GM19193 (cell line): ENCODE measurements around the gene NPAS3.

Experiments
- POLR2A ChIP-seq: IDR thresholded peaks from 4 replicates; pipeline ENCODE4 v1.6.1; 2011; ENCODE audit not compliant: insufficient read depth, insufficient read length; ENCODE audit errors: extremely low read depth

The NPAS3 gene

DNA sequence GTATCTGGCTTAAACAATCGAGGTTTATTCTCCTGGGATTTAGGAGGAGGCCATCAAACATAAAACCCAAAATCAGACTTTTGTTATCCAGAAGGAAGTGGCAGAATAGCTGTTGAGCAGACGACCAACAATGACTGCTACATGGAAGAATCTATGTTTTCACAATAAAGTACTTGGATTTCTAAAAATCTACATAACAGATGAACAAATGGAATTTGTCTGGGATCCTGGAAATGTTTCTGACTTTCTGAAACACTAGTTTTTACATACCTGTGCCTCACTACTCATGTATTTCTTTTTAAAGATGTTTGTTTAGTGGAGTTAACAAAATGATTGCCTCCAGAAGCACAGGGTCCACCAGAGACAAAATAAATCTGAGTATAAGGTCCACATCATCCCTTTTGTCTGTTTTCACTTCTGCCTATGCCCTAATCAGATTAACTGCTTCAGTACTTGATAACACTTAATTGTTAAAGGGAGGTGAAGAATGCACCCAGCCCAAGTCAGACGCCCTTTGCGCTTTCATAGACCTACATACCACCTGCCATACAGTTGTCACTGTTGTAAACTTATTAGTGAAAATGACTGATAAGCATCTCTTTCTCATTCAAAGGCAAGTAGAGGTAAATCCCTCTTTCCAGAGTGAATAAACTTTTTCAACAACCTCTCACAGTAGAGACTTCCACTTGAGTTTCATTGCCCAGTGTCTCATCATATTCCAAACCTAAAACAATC lies 847.6 kb downstream of the NPAS3 start:
- no peak for TF ChIP-seq POLR2A

DNA sequence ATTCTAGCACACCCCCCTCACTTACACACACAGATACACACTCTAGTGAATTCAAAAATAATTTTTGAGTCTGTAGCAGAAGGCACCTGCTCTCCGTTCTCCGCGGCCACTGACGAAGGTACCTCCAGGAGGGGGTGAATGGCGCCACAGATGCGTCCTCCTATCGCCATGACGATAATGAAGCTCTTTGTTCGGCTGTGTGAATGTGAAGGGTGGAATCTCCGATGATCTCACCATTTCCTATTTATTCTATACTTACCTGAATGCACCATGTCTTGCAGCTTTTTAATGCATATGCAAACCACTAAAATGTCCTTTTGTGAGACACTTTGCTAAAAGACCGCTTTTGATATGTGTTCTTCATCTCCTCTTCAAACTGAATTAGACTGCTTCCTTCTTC lies 849.5 kb downstream of the NPAS3 start:
- TF ChIP-seq POLR2A = no peak

DNA sequence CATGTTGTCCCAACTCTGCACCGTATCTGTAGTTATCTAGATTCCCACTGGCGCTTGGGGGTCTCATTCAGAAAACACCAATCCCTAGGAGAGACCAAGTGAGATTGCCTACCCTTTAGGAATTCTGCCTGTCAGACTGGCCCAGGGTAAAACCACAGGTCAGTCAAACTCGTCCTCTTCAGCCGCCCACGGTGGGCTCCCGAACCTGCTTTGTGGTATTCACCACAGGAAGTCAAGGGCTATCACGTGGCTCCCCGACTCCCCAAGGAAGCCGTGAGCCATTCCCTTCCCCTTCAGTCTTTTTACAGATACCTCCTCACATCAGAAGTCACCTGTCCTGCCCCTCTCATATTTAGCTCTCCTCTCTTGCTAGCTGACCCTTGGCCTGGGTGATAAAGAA lies 852.3 kb downstream of the NPAS3 start:
- TF ChIP-seq POLR2A = no peak

DNA sequence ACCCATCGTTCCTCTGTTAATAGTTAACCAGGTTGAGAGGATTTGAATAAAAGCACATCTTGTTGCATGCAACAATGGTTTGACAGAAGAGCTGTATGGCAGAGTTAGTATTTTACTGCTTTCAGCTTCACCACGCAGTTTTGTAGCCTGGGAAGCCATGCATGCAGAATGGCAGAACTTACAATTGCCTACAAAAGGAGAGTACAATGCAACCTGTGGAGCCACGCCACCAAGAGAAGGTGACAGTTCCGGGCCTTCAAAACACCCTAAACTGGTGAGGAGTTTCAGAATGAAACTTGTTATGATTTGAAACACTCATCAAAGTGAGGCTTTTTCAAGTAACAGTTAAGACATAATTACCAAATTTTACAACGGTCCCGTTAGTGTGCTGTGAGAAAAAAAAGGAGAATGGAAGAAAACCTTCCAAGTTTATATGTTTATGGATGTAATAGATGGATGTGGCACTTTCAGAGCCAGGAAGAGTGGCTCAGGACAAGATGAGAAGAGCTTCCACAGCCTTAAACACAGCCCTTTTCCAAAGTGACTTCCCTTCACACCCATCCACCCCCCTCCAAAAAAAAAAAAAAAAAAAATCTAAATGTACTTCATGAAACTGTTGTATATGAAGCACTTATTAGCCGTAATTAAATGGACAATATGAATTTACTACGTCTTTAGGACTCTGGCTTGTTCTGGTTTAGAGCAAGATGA lies 853.5 kb downstream of the NPAS3 start:
- TF ChIP-seq POLR2A = no peak

DNA sequence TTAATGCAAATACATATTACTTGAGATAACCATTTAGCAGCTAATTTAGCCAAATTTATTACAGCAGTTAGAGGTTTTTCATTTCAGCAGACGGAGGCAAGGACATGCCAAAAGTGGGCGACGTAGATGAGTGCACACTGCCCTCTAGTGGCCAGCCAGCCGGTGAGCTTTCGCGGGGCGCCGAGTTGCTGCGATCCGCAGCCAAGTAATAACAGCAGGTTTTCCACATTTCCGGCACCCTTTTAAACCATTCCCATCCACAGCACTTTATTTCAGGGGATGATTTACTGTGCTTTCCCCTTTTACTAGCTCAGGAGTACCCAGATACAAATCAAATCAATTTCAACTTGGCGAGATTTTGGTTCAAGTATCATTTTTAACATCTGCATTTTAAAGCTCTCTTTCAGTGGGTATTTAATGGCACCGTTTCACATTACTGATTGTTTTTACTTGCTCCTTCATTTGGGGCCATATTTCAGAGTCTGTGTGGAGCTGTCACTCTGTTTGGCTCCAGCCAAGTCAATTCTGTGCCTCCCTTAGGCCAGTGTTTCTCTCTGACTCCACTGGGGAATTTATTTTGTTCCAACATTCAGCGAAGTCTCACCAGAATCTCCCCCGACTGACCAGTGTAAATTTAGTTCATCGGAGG lies 854.2 kb downstream of the NPAS3 start:
- no peak for TF ChIP-seq POLR2A

DNA sequence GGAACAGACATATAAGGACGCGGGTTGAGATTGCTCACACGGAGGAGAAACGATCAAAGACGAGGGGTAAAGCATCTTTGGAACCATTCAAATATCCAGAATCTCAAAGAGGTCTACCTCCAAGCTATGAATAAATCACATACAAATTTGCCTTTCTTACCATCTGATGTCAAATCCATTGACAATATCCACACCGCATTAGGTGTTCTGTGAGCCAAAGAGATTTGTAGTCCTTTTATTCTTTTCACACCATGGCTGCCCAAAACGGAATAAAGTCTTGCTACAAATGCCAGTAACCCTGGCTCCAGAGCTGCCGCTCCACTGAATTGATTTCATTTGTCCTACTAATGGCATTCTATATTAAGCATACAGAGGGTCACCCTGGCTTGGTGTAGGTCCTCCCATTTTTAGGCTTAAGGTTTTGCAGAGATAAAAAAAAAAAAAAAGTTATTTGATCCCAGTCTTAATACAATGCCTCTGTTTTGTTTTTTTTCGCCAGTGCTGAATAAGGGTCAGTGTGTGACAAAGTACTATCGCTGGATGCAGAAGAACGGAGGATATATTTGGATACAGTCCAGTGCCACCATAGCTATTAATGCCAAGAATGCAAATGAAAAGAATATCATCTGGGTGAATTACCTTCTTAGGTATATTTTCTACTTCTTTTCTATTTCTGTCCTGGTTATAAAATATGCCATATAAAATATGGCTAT lies 854.9 kb downstream of the NPAS3 start:
- no peak for TF ChIP-seq POLR2A

DNA sequence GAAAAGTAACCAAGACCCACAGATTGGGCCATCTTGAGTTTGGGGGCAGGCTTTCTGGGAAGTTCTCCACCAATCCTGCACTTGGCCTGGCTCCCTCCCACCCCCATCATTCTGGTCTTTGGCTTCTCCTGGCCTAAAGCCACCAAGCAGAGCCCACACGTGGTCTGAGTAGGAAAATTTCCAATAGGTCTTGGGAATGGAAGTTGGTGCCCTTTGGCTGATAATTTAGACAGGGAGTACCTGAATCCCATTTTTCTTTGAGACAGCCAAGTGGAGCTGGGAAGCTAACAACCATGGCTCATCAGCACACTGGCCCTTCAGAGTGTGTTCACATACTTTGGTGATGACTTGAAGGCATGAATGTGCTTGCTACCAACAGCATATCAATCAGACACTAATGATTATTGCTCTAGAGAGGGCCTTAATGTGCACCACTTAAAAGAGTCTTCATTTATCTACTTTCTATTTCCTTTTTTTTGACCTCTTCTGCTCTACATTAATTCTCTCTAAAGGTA lies 856.2 kb downstream of the NPAS3 start:
- TF ChIP-seq POLR2A = no peak

DNA sequence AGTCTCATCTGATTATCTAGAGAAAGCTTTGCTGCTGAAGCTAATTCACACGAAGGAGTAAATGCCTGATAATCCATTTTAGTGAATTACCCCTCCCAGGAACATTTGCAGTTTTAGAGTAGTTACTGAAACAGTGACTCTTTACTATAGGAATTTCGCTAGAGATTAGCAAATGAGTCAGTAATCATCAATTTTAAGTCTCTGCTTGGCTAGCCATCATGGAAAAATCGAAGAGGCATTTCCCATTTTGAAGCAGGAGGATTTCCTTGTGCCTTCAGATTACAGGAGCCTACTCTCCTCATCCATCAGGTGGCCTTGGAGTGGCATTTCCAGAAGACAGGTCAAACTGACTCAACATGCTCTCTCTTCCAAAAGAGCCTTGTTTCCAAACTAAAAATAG lies 857.7 kb downstream of the NPAS3 start:
- no peak for TF ChIP-seq POLR2A

DNA sequence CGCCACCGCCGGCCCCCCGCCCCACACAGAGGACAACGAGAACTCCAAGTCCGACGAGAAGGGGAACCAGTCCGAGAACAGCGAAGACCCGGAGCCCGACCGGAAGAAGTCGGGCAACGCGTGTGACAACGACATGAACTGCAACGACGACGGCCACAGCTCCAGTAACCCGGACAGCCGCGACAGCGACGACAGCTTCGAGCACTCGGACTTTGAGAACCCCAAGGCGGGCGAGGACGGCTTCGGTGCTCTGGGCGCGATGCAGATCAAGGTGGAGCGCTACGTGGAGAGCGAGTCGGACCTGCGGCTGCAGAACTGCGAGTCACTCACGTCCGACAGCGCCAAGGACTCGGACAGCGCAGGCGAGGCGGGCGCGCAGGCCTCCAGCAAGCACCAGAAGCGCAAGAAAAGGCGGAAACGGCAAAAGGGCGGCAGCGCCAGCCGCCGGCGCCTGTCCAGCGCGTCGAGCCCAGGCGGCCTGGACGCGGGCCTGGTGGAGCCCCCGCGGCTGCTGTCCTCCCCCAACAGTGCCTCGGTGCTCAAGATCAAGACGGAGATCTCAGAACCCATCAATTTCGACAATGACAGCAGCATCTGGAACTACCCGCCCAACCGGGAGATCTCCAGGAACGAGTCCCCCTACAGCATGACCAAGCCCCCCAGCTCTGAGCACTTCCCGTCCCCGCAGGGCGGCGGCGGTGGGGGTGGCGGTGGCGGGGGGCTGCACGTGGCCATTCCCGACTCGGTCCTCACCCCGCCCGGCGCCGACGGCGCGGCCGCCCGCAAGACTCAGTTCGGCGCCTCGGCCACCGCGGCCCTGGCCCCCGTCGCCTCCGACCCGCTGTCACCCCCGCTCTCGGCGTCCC lies 861.3 kb downstream of the NPAS3 start:
- TF ChIP-seq POLR2A = no peak

DNA sequence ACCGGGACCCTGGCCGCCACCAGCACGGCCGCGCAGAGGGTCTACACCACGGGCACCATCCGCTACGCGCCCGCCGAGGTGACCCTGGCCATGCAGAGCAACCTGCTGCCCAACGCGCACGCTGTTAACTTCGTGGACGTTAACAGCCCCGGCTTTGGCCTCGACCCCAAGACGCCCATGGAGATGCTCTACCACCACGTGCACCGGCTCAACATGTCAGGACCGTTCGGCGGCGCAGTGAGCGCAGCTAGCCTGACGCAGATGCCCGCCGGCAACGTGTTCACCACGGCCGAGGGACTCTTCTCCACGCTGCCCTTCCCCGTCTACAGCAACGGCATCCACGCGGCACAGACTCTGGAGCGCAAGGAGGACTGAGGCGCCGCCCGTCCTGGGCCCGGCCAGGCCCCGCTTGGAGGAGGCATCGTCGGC lies 862.1 kb downstream of the NPAS3 start:
- TF ChIP-seq POLR2A = no peak

DNA sequence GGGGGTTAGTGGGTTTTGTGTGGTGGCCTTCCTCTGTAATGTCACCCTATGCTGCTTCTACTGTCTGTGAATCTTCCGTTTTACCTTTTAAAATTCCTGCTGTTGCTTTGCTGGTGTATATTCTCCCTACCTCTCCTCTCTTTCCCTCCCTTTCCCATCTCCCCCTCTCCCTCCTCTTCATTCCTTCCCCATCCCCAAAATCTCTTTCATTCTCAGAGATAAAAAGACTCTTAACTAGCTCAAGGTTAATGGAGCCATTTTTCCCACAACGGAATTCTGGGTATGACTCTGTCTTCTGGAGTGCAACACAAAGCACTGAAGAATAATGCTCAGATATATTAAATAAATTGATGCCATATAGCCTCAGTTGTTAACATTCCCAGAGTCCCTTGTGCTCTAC lies 864.1 kb downstream of the NPAS3 start:
- TF ChIP-seq POLR2A = no peak

DNA sequence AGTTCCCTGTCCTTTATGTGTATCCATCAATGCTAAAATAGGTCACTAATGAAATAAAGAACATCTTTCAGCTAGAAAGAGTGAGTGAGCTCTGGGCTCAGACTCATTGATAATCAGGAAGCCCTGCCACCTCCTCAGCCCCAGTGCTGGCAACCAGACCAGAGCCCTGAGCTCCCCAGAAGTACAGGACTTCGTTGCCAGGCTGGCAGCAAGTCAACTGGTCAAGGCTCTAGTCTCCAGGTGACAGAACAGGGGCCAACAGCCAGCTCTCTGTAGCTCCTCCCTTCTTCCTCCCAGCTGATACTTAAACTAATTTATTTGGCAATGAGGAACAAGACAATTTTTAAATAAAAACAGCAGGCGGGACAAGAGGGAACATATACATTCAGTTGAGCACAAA lies 866.9 kb downstream of the NPAS3 start:
- TF ChIP-seq POLR2A = no peak

DNA sequence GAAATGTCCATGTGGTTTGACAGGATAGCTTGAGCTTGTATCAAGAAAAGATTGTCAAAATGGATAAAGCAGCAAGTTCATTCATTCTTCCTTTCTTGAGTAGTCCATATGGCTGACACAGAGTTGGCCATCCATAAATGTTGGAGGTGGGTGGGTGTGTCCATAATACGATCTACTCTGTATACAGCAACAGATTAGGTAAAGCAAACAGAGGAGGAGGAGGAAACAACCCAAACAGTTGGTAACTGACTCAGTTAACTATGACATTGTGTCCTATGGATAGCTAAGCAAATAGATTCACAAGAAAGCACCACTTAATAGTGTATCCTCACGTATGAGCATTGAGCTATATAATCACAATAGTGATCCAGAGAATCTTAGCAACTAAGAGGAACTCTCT lies 868.2 kb downstream of the NPAS3 start:
- no peak for TF ChIP-seq POLR2A

DNA sequence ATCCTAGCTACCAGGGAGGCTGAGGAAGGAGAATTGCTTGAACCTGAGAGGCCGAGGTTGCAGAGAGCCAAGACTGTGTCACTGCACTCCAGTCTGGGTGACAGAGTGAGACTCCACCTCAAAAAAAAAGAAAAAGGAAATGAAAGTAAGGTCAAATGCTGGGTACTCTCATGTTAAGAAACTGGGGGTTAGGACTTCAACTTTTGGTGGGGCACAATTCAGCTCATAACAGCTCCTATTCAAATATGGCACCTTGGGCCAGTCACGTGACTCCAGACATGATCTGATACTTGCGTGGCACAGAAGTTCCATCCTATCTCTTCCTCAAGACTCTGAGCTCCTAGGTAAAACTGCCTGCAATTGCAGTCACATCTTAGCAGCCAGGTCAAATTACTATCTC lies 869.5 kb downstream of the NPAS3 start:
- no peak for TF ChIP-seq POLR2A
